MCF 10A (cell line): ENCODE data around the gene CKS1B. TPM values are rescaled to one million over a fixed set of nuclear protein-coding genes. Genes with fewer than 3 reads are reported as not detected.

Experiments used
- BruUV-seq: library from RNA; stranded (reverse); fragments of 400-500 nt; replicated peaks from 2 replicates; lab custom pipeline; 2021; lab: Mats Ljungman, UMichigan
- CTCF ChIA-PET: fragments of 300-600 bp; sonication (Branson Sonifier 250); formaldehyde crosslinking; extraction: SDS; loops from one replicate; lab custom pipeline; 2021; ENCODE audit warnings: antibody characterized with exemption, inconsistent platforms; lab: Yijun Ruan, JAX
- POLR2A ChIA-PET: fragments of 300-600, 350-650 bp; sonication (Branson Sonifier 250); formaldehyde crosslinking; extraction: SDS; loops from one replicate; lab custom pipeline; 2020; ENCODE audit warnings: antibody characterized with exemption, inconsistent platforms; lab: Yijun Ruan, JAX
- DNase-seq: peaks from one replicate; pipeline ENCODE4 v3.0.0-alpha.2; 2018; ENCODE audit not compliant: unreplicated experiment
- H3K27ac Mint-ChIP-seq: one replicate; pipeline ENCODE4 v1.8.0; 2022; ENCODE audit warnings: mild to moderate bottlenecking, low read depth, mixed read lengths; ENCODE audit not compliant: unreplicated experiment
- H3K27me3 Mint-ChIP-seq: one replicate; pipeline ENCODE4 v1.8.0; 2022; ENCODE audit warnings: mixed read lengths; ENCODE audit not compliant: insufficient read depth, unreplicated experiment
- H3K36me3 Mint-ChIP-seq: one replicate; pipeline ENCODE4 v1.8.0; 2022; ENCODE audit warnings: mild to moderate bottlenecking, moderate library complexity, mixed read lengths; ENCODE audit not compliant: insufficient read depth, unreplicated experiment
- H3K4me1 Mint-ChIP-seq: one replicate; pipeline ENCODE4 v1.8.0; 2022; ENCODE audit warnings: mixed read lengths; ENCODE audit not compliant: insufficient read depth, unreplicated experiment
- H3K4me3 Mint-ChIP-seq: one replicate; pipeline ENCODE4 v1.8.0; 2022; ENCODE audit warnings: mild to moderate bottlenecking, moderate library complexity, mixed read lengths; ENCODE audit not compliant: unreplicated experiment
- H3K9me3 Mint-ChIP-seq: one replicate; pipeline ENCODE4 v1.8.0; 2022; ENCODE audit warnings: mixed read lengths; ENCODE audit not compliant: unreplicated experiment
- CTCF ChIP-seq: fragments of 200-600 bp; IDR thresholded peaks from one replicate; pipeline ENCODE4 v1.8.0; 2022; ENCODE audit warnings: antibody characterized with exemption, mild to moderate bottlenecking; ENCODE audit not compliant: unreplicated experiment
- intact Hi-C: fragments of 100-400 bp; cut with micrococcal nuclease; formaldehyde crosslinking; loops from 2 replicates; pipeline ENCODE4 v1.14.1; 2022
- total RNA-seq: library from RNA; stranded (reverse); gene quantifications from 2 replicates; pipeline ENCODE4 v1.2.3, GENCODE V29; 2022

The CKS1B gene
- total RNA-seq, 1 experiment from 2014 or later: 285 TPM

- BruUV-seq: no TSS peak
- CTCF ChIA-PET: interaction anchor here (0.5 to 14.4 kb wide), 6 partner anchors 27 to 863 kb away, joined by 3 to 390 read pairs (median 3); partner anchors contain the start of gene ADAM15
- intact Hi-C loops: no loop called here
- TF ChIP-seq CTCF: no peak
- peak overlapping the region; percentile 86 for H3K27ac Mint-ChIP-seq
- peaks cover 76% of the 10 kb centered on the region for H3K4me1 Mint-ChIP-seq
- H3K36me3 Mint-ChIP-seq: peaks cover 69% of the 10 kb centered on the region
- H3K9me3 Mint-ChIP-seq: no peaks in the 10 kb centered on the region
- H3K4me3 Mint-ChIP-seq: peak overlapping the region; percentile 84
- DNase-seq: no peak
- H3K27me3 Mint-ChIP-seq: no peaks in the 10 kb centered on the region
- POLR2A ChIA-PET: interaction anchor here (0.5 to 14.0 kb wide), 12 partner anchors 7 to 613 kb away, joined by 3 to 312 read pairs (median 7); partner anchors contain the start of genes ADAM15, CKS1B, FLAD1 and PBXIP1
Measured at GRCh38 chr1:155011437-155012025, 37.0 kb downstream of the CKS1B start.

DNA sequence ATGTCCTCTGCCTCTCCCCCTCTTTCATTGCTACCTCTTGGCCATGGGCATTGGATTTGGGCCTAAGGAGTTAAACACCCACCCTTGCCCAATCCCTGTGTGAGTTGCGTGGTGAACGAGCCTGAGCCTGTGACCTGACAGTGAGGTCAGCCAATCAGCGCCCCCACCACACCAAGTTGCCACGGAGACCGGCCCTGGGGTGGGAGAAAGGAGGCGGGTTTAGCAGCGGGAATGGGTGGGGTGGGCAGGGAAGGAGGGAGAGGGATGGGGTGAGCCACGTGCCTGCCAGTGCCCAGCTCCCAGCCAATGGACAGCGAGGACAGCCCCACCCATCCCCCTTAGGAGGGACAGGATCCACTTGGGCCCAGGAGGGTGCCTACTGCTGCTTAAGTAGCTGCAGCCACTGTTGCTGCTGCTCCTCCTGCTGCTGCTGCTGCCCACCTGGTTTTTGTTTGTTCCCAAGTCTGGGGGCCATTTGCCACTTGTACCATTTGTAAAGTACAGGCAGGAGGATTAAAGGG is 37.6 kb downstream of the CKS1B start:
- POLR2A ChIA-PET: interaction anchor here (0.6 to 14.0 kb wide), 16 partner anchors 8 to 117 kb away, joined by 3 to 312 read pairs (median 5); partner anchors contain the start of genes ADAM15, CKS1B, FLAD1 and PBXIP1
- CTCF ChIA-PET: interaction anchor here (0.5 to 14.4 kb wide), 8 partner anchors 8 to 460 kb away, joined by 3 to 390 read pairs (median 4); partner anchors contain the start of gene ADAM15
- peaks cover 76% of the 10 kb centered on the region for H3K4me1 Mint-ChIP-seq
- peak; percentile 95 for DNase-seq
- peaks cover 74% of the 10 kb centered on the region for H3K36me3 Mint-ChIP-seq
- peak overlapping the region; percentile 70 for H3K4me3 Mint-ChIP-seq
- H3K9me3 Mint-ChIP-seq: no peaks in the 10 kb centered on the region
- no TSS peak for BruUV-seq
- no peak for TF ChIP-seq CTCF
- intact Hi-C loops: no loop called here
- H3K27me3 Mint-ChIP-seq: no peaks in the 10 kb centered on the region
- H3K27ac Mint-ChIP-seq: peak overlapping the region; percentile 86

DNA sequence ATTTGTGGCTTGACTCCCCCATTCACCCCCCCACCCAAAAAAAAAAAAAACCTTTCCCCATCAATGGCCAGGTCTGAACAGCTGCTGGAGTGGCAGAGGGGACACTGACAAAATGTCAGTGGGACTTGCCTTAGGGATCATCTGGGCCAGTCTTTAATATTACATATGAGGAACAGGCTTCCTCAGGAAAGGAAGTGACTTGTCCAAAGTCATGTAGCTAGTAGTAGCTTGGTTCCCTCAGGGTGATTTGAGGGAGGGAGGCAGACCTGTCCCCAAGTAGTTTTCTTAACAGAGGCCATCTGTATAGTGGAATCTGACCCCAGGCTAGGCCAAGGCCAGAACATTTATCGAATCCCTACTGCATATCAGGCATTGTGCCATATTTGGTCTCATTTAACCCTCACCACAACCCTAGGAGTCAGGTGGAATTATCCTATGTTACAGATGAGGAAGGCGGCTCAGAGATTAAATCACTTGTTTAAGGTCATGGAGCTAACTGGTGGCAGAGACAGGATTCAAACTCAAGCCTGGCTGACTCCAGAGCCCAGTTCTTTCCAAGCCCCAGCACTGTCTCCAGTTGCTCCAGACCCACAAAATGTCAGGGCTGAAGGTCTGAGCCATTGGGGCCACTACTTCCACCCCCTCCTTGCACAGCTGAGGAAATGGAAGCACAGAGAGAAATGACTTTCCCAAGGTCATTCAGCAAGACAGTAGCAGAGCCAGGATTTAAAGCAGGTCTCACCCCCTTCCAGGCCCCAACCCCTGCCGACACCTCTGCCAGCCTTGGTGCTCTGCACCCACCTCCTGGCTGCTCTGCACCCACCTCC is 38.5 kb downstream of the CKS1B start:
- no peaks in the 10 kb centered on the region for H3K27me3 Mint-ChIP-seq
- no peak for DNase-seq
- H3K4me1 Mint-ChIP-seq: peaks cover 71% of the 10 kb centered on the region
- peak overlapping the region; percentile 70 for H3K4me3 Mint-ChIP-seq
- peak overlapping the region; percentile 86 for H3K27ac Mint-ChIP-seq
- no peaks in the 10 kb centered on the region for H3K9me3 Mint-ChIP-seq
- ChIA-PET CTCF (interaction anchor here (0.5 to 14.4 kb wide), 10 partner anchors 9 to 1397 kb away, joined by 3 to 390 read pairs (median 4); partner anchors contain the start of genes ADAM15 and S100A14), POLR2A (interaction anchor here (0.9 to 14.0 kb wide), 16 partner anchors 9 to 116 kb away, joined by 3 to 312 read pairs (median 5); partner anchors contain the start of genes ADAM15, CKS1B, FLAD1 and PBXIP1)
- BruUV-seq: no TSS peak
- intact Hi-C loops: no loop called here
- TF ChIP-seq CTCF: no peak
- H3K36me3 Mint-ChIP-seq: peaks cover 83% of the 10 kb centered on the region
